T-helper 2 cell (primary cell): ENCODE data around the gene UBE3C.
A peak's percentile ranks its signal among the peaks of the same experiment; 100 is the strongest.
"Not testable (repeated sequence)": the region's sequence is repeated elsewhere in the genome, so short reads cannot be mapped to it uniquely, and the experiment has no call there.

Experiments used
- DNase-seq, 5 experiments: peaks; one replicate each; pipeline versions ENCODE4 v3.0.0 to v3.0.0-alpha.2; 2012 to 2022

Gene UBE3C

DNA sequence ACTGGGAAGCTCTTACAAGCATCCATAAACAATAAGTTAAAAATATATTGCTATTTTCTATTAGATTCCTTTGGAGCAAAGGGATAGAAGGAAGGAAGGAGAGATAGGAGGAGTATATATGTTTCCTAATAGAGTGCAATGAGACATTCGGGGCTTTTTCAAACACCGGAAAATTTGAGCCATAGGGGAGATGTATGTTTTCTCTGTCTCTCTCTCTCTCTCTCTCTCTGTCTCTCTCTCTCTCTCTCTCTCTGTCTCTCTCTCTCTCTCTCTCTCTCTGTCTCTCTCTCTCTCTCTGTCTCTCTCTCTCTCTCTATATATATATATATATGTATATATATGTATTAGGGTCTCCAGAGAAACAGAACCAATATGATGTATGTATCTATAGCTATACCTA lies 7.9 kb upstream of the UBE3C start:
- DNase-seq, result not testable (repeated sequence)

DNA sequence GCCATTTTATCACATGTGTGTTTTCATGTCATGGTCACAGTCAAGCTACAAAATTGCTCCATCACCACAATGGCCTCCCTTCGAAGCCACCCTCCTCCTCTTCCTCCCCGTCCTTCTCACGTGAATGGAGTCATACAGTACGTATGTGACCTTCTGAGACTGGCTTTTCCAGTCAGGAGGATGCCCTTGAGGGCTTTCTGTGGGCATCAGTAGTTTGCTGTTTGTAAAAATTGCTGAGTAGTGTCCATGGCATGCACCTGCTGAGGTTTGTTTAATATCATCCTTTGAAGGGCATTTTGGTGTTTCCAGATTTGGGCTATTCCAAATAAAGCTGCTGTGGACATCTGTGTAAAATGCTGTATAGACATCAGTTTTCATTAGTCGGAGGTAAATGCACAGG lies 5.9 kb upstream of the UBE3C start:
- DNase-seq, result no peak

DNA sequence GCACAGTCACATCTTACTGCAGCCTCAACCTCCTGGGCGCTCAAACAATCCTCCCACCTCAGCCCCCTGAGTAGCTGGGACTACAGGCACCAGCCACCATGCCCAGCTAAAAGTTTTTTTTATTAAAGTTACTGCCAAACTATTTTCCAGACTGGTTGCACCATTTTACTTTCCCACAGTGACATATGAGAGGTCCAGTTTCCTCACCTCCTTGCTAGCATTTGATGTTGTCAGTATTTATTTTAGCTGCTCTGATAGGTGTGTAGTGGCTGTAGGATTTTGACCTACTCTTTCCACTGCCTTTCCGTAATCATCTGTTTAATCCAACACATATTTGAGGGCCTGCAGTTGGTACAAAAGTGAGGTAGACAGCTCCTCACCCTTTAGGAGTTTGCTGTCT lies 5.4 kb upstream of the UBE3C start:
- DNase-seq, result no peak

DNA sequence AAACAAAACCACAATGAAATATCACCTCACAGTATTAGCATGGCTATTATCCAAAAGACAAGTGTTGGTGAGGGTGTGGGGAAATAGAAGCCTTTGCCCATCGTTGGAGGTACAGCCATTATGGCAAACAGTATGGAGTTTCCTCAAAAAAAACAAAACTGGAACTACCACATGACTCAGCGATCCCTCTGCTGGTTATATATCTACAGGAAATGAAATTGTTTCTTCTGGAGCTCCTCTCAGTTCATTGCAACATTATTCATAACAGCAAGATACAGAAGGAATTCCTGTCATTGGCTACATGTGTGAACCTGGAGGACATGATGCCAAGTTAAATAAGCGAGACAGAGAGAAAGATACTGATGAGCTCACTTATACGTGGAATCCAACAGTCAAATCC lies 2.4 kb upstream of the UBE3C start:
- no peak for DNase-seq

DNA sequence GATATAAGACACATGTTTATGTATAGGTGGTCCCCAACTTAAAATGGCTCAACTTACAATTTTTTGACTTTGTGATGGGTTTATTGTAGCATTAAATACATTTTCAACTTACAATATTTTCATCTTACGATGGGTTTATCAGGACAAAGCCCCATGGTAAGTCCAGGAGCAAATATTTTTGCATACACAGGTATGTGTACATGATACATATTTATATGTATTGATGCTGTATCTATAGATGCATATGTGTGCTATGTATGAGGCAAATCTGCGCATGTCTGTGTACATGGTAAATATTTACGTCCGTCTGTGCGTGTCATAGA lies 664 bp upstream of the UBE3C start:
- DNase-seq, result no peak

DNA sequence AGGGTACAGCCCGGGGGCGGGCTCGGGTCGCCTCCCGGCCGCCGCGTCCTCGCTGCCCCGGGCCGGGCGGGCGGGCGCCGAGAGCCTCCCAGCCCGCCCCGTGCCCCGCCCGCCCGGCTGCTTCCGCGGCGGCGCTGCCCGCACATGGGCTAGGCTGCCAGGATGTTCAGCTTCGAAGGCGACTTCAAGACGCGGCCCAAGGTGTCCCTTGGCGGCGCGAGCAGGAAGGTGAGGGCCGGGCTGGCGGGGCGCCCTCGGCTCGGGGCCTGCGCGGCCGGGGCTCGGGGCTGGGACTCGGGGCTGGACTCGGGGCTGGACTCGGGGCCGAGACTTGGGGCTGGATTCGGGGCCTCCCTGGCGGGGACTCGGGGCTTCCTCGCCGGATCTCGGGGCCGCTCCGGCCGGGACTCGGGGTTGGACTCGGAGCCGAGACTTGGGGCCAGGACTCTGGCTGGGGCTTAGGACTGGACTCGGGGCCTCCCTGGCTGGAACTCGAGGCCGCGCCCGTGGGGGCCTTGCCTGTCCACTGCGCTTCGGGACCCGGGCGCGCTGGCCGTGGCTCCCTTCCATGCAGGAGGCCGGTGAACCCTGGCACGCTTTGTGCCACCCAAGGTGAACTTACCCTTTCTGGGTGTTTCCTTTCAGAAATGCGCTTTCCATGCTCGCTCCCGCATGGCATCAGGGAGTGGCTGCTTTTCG lies 534 bp downstream of the UBE3C start:
- DNase-seq, result peak; percentile 31 to 81 (median 67)

DNA sequence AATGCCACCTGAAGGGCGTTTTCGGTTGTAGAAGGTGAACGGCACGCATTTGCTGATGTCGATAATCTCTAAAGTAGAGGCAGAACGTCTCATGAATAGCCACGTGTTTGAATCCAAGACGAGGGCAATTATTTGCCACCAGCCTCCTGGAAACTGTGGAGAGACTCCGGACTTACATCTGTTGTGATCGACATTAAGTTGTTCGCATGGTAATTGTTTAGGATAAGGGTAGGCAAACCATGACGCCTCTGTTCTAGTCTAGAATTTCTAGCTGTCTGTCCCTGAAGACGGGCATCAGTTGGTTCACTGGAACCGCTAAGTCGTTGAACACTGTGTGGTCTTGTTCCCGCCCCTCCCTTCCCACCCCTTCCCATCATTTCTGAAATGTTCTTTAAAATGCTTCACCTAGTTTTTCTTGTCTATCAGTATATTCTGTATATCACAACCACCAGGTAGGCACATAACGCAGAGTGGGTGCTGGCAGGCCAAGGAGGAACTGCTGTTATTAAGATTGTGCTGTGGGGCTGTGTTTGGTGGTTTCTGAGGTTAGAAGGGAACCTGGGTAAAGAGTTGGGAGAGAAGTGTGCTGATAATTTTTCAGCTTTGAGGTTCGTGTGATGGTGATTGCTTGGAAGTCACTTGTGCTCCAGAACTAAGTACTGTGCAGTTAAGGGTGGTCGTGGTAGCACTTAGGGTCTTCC lies 1.2 kb downstream of the UBE3C start:
- DNase-seq, result peak in 2 of 5 experiments; percentile 30 to 82

DNA sequence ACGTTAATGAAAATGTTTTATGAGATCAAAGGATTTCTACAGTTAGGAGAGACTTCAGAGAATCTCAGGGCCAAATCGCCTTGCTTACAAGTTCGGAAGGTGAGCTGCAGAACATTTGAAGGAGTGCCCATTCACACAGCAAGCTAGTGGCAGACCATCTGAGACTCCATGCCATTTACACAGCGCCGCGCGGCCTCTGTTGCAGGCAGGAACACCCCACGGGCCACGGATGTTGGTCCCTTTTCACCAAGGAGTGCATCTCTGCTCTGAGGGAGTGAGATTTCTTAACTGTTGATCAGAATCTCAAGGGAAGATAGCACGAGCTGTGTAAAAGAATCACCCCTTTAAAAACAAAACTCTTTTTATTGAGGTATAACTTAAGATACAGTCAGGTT lies 1.8 kb downstream of the UBE3C start:
- no peak for DNase-seq

DNA sequence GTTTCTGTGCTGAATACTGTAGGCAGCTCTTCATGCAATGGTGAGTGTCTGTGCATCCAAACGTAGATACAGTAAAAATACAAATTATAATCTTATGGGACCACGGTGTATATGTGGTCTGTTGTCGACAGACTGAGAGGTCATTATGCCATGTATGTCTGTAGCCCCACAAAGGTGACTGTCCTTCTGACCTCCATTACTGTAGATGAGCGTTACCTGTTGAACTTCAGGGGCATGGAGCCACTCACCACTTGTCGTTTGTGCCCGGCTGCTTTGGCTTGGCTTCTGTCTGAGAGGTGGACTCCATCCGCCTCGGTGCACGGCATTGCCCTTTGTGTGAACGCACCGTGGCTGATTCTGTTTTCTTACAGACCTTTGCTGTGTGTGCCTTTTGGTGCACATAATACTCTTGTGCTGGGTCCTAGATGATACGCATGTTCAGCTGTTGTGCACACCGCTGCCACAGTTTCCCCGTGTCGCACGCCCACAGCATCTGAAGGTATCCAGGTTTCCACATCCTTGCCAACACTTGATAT lies 2.9 kb downstream of the UBE3C start:
- DNase-seq, result no peak

DNA sequence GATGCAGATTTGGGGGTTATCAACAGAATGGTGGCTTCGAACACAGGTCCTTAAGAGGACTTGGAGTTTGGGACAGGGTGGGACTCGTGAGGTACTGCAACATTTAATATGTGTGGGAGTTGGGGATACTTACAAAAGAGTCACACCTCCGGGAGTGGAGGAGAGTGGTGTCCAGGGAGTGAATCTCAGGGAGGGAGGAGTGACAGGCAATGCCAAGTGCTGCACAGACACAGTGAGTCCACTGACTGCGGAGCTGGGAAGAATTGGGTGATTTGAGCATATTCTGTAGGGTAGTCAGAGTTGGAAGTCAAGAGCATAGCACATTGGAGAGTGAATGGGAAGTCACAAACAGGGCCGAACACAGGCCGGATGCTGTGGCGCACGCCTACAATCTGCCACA lies 5.1 kb downstream of the UBE3C start:
- no peak for DNase-seq

DNA sequence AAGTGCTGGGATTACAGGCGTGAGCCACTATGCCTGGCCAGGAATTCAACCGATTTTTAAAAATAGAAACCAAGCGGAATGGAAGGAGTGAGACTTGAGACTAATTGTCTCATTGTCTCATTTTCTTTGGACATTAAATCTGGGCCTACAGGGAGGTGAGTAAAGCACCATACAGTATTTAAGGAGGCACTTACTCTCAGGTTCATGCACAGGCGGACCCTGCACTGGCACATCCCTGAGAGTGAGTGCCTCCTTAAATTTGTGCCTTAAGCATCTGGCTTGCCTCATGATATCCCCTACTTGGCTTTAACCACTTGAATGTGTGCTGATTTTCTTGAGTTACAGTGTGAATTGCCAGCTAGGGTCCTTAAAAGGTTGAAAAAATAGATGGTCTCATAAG lies 10.6 kb downstream of the UBE3C start:
- no peak for DNase-seq

DNA sequence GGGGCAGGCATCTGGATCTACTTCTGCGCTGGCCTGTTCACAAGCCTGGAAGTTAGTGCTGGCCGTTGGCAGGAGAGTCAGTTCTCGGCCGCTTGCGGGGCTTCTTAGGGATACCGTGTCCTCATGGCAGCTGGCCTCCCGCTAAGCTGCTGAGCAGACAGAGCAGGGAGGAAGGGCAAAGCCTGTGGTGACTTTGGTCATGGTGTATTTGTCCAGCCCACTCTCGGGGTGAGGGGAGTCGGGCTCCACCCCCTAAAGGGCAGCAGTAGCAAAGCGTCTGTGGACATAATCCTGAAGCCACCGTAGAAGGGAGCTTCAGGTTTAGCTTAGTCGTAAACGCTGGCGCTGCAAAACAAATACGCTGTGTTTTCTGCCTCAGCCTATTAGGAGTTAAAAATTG lies 12.2 kb downstream of the UBE3C start:
- DNase-seq, result no peak

DNA sequence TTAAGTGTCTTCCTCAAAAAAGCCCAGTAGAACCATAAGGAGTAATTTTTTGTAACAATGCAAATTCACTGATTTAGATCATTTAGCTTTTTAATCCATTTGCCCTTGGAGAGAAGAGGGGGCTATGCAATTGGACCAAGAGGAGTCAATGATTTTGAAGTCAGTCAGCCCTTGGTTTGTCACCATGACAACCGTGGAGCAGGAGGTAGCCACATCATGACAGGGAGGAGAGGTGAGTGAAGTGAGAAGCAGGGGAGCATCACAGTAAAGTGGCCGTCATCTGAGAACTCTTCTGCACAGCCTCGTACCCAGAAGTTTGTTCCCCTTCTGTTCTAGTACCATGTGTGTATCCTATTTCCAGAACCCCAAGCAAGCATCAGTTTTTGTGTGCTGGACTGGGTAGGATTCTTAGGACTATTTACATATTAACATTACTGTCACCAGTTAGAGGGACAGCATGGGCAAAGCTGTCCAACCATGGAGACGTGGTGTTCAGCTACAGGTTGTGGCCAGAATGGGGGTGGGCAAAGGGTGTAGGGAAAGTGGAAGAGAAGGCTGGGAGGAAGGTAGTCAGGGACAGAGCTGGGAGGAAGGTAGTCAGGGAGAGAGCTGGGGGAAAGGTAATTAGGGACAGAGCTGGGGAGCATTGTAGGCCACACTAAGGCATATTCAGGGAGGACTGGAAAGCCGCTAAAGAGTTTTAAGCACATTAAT lies 13.1 kb downstream of the UBE3C start:
- peak in 1 of 5 experiments; percentile 37 for DNase-seq

DNA sequence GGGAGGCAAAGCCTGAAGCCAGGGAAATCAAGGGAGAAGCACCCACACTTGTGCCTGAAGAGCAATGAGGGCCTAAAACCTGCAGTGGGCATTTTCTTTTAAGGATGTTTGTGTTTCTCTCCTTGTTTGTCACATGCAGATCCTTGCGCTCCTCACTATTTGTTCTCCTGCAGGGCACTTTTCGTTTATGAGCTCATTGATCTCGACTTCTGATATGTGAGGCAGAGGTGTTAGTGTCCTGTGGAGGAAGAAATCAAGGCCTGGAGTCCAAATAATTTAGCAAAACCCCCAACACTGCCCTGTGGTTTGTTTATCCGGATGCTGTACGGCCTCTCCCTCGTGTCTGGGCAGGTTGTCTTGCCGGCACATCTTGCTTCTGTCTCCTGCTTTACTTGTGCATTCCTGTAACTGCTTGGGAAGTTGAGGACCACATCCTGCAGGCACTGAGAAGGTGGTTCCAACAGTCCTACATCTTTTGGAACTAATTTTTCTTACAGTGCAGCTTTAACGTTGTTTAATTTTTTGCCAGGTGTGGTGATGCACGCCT lies 13.7 kb downstream of the UBE3C start:
- no peak for DNase-seq

DNA sequence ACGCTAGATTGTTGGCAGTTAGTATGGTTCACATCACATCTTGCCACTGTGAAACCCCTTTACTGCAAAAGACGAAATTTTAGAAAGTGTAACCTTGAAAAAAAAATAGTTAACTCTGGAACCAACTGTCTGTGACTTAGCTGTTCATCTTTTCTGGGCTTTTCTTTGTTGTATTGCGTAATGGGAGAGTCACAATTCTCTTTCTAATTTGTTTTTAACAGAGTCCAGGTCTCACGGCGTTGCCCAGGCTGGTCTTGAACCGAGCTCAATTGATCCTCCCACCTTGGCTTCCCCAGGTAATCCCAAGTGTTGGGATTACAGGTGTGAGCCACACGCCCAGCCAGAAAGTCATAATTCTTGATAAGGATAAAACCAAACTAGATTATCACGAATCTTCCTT lies 14.5 kb downstream of the UBE3C start:
- no peak for DNase-seq

DNA sequence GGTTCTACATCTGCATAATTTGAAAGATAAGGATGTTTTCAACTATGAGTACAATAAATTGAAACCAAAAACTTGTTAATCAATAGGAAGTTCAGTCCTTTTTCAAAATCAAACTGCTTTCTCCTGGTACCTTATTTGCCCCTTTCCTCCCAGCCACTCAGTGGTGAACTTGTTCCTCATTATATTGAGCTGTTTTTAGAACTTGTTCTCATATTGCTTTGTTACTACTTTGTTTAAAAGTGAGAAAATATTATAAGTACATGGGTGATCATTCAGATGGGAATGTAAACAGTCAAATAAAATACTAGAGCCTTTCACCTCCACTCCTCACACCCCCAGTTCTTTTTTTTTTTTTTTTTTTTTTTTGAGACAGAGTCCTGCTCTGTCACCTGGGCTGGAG lies 17.2 kb downstream of the UBE3C start:
- DNase-seq, result no peak

DNA sequence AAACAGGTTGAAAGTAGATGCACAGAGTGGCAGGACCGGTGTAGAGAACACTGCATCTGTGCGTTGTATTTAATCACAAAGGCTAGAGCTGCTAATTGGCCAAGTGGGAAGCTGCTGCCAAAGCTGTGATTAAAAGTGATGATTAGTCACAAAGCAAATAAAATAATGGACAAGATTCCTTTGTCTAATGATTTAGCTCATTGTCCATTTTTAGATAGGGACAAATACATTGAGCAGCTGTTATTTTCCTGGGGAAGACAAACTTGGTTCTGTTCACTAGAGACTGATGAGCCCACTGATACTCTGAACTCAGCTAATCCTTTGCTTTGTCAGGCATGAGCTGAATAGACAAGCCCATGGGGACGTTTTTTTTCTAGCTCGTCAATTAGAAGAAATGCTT lies 19.7 kb downstream of the UBE3C start:
- no peak for DNase-seq

DNA sequence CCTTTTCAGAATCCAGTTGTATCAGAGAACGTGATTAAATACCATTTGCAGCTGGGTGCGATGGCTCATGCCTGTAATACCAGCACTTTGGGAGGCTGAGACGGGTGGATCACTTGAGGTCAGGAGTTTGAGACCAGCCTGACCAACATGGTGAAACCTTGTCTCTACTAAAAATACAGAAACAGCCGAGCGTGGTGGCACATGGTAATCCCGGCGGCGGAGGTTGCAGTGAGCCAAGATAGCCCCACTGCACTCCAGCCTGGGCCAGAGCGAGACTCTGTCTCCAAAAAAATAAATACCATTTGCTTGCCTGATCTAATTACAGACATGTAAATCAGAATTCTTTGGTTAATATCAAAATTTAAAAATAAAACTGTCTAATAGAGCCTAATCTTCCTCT lies 20.8 kb downstream of the UBE3C start:
- DNase-seq, result not testable (repeated sequence)

DNA sequence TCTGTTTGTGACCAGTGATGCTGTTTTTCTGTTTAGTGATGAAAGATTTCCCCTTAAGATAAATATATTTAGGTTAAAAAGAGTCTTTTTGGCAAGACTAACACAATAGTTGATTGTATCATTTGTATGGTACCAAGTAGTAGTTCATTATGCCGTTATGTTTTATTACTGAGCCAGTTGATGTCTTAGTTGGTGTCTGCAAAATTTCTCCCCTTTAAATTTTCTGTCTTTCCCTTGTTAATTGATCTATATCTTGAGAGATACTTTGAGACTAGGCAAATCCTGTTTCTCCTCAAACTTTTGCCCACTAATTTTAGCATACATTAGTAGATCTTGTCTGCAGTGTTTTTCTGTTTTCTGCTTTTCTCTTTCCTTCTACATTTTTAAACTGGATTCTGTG lies 21.7 kb downstream of the UBE3C start:
- DNase-seq, result no peak

DNA sequence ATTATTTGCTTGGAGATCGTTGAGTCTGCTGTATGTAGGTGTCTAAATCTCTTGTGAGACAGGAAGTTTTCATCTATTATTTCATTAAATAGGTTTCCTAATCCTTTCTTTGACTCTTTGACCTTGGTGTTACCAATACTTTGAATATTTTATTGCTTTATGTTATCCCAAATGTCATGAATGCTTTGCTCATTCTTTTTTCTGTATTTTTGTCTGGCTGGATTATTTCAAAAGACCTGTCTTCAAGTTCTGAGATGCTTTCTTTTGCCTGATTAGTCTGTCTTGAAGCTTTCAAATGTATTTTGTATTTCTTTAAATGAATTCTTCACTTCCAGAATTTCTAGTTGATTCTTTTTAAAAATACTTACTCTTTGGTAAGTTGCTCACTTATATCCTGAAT lies 27.3 kb downstream of the UBE3C start:
- no peak for DNase-seq

DNA sequence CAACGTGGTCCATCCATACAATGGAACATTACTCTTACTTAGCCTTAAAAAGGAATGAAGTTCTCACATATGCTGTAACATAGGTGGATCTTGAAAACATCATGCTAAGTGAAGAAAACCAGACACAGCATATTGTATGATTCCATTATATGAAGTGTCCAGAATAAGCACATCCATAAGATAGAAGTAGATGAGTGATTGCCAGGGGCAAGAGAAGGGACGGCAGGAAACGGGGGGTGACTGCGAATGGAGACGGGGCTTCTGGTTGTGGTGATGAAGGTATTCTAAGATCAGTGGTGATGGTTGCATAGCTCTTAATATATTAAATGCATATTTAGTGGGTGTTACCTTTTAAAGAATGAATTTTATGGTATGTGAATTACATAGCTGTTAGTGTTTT lies 29.8 kb downstream of the UBE3C start:
- DNase-seq, result no peak

DNA sequence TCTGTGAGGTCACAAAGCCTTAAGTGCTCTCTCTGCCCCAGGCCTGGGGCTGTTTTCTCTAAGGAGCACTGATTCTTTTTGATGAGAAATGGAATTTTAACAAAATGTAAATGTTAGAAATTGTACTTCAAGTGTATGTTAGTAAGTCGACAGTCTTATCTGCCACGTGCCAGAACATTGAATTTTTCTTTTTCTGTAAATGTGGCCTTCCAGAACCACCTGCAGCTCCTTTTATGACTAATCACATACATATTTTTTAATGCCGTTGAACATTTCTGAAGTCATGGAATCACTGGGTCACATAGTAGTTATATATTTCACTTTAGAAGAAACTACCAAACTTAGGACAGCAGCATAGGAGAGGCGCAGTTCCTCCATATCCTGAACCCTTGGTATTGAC lies 38.0 kb downstream of the UBE3C start:
- no peak for DNase-seq

DNA sequence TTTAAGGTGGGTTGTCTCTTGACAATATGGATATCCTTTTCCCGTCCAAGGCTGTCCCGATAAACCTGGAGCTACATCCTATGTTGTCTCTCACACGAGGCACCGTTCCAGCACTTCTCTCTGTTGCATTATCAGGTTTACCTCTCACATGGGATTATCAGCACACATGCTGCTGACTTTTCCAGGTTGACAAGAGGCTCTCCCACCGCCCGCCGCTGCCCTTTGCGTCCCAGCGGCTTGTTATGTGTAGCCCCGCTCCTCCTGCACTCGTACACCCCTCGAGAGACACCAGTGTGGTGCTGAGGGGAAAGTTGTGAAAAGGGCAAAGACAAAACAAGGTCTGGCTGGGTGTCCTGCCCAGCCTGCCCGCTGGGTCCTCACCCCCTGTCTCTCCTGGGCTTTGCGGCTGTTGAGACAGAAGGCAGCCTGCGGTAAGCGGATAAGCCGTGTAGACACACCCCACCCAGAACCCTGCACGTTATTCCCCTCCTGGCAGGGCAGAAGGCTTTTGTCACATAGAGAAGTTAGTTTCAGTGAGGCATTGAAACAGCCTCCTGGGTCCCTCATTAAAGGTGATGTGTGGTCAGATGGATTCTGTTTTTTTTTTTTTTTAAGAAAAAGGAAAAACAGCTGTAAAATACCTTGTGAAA lies 38.7 kb downstream of the UBE3C start:
- no peak for DNase-seq
